WERI-Rb-1 (cell line): ENCODE results near the gene ASTN1.

ENCODE experiments used
- DNase-seq: peaks from one replicate; pipeline ENCODE4 v3.0.0-alpha.2; 2020
- H3K27ac ChIP-seq: fragments of 250-450 bp; sonication (Bioruptor Pico); 2 replicates; pipeline ENCODE4 v1.5.1; 2020; ENCODE audit warnings: mild to moderate bottlenecking, moderate library complexity
- H3K27me3 ChIP-seq: fragments of 250-450 bp; sonication (Bioruptor Pico); 2 replicates; pipeline ENCODE4 v1.5.1; 2021; ENCODE audit warnings: mild to moderate bottlenecking, low read depth, moderate library complexity; ENCODE audit not compliant: insufficient read depth, severe bottlenecking
- H3K36me3 ChIP-seq: fragments of 250-450 bp; sonication (Bioruptor Pico); 2 replicates; pipeline ENCODE4 v1.5.1; 2020; ENCODE audit warnings: mild to moderate bottlenecking, moderate library complexity
- H3K4me3 ChIP-seq: 2 replicates; pipeline ENCODE4 v1.5.1; 2011; ENCODE audit warnings: low read depth, mild to moderate bottlenecking, control low read depth, low read length
- H3K9me3 ChIP-seq: fragments of 250-450 bp; sonication (Bioruptor Pico); 2 replicates; pipeline ENCODE4 v1.5.1; 2021; ENCODE audit warnings: mild to moderate bottlenecking, moderate library complexity; ENCODE audit not compliant: severe bottlenecking
- CTCF ChIP-seq: IDR thresholded peaks from 2 replicates; pipeline ENCODE4 v1.5.1; 2011; ENCODE audit warnings: low read depth, mild to moderate bottlenecking, control low read depth, inconsistent platforms, low read length

Gene ASTN1

GRCh38 chr1:177183836-177184235, 19.3 kb upstream of the ASTN1 start:
- H3K36me3 ChIP-seq, result no peaks in the 10 kb centered on the region
- H3K27ac ChIP-seq, result no peak overlapping the region
- H3K4me3 ChIP-seq, result no peak overlapping the region
- DNase-seq, result no peak
- no peak for TF ChIP-seq CTCF
- H3K27me3 ChIP-seq, result no peaks in the 10 kb centered on the region
- H3K9me3 ChIP-seq, result peaks cover 6% of the 10 kb centered on the region

GRCh38 chr1:177181631-177182291, 17.2 kb upstream of the ASTN1 start:
- no peaks in the 10 kb centered on the region for H3K36me3 ChIP-seq

GRCh38 chr1:177181280-177181630, 16.7 kb upstream of the ASTN1 start:
- no peaks in the 10 kb centered on the region for H3K27me3 ChIP-seq
- peak overlapping the region; percentile 17 for H3K4me3 ChIP-seq
- DNase-seq, result peak; percentile 37
- peaks cover 6% of the 10 kb centered on the region for H3K9me3 ChIP-seq
- peak overlapping the region; percentile 42; the same call in 1 of the 2 replicates for H3K27ac ChIP-seq
- H3K36me3 ChIP-seq, result no peaks in the 10 kb centered on the region
- no peak for TF ChIP-seq CTCF

More at GRCh38 chr1:177181631-177182291, 17.2 kb upstream of the ASTN1 start:
- H3K4me3 ChIP-seq, result peak overlapping the region; percentile 17
- peak overlapping the region; percentile 42; the same call in 1 of the 2 replicates for H3K27ac ChIP-seq
- peak; percentile 93 for TF ChIP-seq CTCF
- DNase-seq, result peak; percentile 95
- H3K9me3 ChIP-seq, result peaks cover 6% of the 10 kb centered on the region
- H3K27me3 ChIP-seq, result no peaks in the 10 kb centered on the region

- Histone ChIP-seq H3K9me3 (no peaks in the 10 kb centered on the region), H3K4me3 (no peak overlapping the region), H3K36me3 (no peaks in the 10 kb centered on the region), H3K27me3 (peaks cover 30% of the 10 kb centered on the region), H3K27ac (no peak overlapping the region)
- DNase-seq, result no peak
- TF ChIP-seq CTCF, result no peak
Measured at GRCh38 chr1:177174921-177175634, 10.6 kb upstream of the ASTN1 start.

- Histone ChIP-seq H3K27ac (no peak overlapping the region), H3K9me3 (no peaks in the 10 kb centered on the region), H3K4me3 (no peak overlapping the region), H3K36me3 (no peaks in the 10 kb centered on the region), H3K27me3 (peaks cover 30% of the 10 kb centered on the region)
- no peak for TF ChIP-seq CTCF
- DNase-seq, result no peak
Measured at GRCh38 chr1:177173976-177174375, 9.5 kb upstream of the ASTN1 start.
